GM18505 (cell line): ENCODE results near the gene GJE1.
"Not testable (repeated sequence)": the region's sequence is repeated elsewhere in the genome, so short reads cannot be mapped to it uniquely, and the experiment has no call there.

Experiments
- ATAC-seq: cut with Tn5 transposase; IDR thresholded peaks from one replicate; pipeline ENCODE4 v1.9.1; 2021; ENCODE audit not compliant: unreplicated experiment
- POLR2A ChIP-seq: IDR thresholded peaks from 4 replicates; pipeline ENCODE4 v1.6.1; 2011; ENCODE audit warnings: borderline replicate concordance; ENCODE audit not compliant: insufficient read depth, insufficient read length; ENCODE audit errors: extremely low read depth

GJE1 gene

GRCh38 chr6:142132625-142133024, at the start of gene GJE1:
GJE1 (plus strand) TSS chr6:142132925; CDS start chr6:142133159, 234 bp downstream.
- TF ChIP-seq POLR2A = no peak

DNA sequence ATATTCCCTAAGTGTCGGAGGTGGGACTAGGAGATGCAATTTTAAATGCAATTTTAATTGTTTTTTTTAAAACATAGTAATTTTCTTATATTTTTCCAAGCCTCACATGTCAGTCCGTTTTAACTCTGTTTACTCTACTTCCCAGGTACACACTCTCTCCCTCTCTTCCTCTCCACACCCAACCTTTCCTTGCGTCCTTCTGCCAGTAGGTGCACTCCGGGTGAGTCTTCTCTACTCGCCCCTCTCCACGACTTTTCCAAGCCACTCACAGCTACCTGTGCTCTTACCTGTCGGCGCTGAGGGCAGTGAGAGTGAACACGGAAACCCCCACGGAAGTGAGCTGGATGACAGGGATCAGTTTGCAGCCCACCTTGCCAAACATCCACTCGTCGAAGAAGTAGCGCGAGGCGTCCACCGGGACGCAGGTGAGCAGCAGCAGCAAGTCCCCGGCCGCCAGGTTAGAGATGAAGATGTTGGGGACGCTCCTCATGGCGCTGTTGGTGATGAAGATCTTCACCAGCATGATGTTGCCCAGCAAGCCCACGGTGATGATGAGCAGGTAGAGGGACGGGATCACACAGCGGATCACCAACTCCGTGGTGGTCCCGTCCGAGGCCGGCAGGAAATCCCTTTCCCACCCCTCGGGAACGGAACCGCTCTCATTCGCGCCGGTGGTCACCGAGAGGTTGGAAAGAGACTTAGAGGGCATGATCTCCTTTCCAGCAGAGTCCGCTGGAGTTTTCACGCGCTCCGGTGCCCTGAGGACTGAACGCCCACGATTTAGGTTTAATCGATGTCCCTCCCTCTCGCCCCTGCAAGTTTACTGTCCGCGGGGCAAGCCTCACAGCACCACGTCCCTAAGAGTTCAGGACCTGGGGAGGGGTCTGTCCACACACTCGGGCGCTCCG, 44.5 kb upstream of the GJE1 start:
- TF ChIP-seq POLR2A = no peak
- no peak for ATAC-seq

More at GRCh38 chr6:142132625-142133024, at the start of gene GJE1:
- ATAC-seq = no peak

DNA sequence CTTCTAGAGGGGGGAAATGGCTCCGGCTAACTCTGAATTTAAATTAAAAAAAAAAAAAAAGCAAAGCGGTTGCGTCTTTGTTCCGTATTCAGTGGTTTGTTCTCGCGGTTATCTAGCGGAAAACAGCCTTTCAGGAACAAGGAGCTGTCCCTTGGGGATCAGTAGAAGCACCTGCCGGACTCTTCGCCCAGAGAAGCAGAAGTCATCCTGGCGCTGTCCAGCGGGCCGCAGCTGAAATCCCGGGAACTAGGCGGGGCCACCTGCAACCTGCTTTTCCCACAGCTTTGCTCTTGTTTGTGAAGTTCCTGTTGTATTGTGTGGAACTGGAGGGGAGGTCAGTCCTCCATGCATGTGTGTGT, 43.9 kb upstream of the GJE1 start:
- TF ChIP-seq POLR2A = no peak
- no peak for ATAC-seq

GRCh38 chr6:142104820-142105219, 27.9 kb upstream of the GJE1 start:
- not testable (repeated sequence) for ATAC-seq

DNA sequence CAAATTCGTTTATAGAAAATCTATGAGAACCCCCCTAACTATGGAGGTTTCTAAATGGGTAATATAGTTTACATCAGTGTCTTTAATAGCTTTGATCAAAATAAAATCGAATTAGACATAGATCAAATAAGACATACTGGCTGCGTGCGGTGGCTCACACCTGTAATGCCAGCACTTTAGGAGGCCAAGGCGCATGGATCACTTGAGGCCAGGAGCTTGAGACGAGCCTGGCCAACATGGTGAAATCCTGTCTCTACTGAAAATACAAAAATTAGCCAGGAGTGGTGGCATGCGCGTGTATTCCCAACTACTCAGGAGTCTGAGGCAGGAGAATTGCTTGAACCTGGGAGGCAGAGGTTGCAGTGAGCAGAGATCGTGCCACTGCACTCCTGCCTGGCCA, 21.9 kb upstream of the GJE1 start:
- ATAC-seq = not testable (repeated sequence)

DNA sequence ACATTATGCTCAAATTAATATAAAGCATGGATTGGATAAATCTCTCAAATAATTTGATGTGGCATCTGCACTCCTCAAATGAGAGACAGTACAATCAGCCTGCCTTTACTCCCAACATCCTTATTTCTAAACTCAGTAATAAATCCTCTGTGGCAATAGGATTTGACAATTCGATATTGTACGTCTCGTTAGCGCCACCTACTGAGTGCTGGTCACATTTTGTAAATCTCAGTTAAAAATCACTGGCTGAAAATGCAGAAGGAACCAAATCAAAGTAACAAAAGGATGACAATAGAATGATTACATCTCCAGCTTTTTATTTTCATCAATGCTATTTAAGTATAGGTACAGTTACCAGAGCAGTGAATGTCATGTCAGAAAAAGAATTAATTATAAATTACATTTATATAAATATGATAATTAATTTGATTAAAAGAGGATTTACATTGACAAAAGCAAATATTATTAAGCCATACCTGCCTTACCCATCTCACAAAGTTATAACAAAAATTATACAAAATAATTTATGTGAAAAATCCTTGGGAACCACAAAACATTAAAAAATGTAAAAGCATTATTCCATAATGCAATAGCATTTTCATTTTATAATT, 20.2 kb upstream of the GJE1 start:
- no peak for ATAC-seq
- TF ChIP-seq POLR2A = no peak

- no peak for TF ChIP-seq POLR2A
- ATAC-seq = no peak
Observed at GRCh38 chr6:142117366-142117765, 15.4 kb upstream of the GJE1 start.

GRCh38 chr6:142118328-142118727, 14.4 kb upstream of the GJE1 start:
- TF ChIP-seq POLR2A = no peak
- ATAC-seq = no peak

DNA sequence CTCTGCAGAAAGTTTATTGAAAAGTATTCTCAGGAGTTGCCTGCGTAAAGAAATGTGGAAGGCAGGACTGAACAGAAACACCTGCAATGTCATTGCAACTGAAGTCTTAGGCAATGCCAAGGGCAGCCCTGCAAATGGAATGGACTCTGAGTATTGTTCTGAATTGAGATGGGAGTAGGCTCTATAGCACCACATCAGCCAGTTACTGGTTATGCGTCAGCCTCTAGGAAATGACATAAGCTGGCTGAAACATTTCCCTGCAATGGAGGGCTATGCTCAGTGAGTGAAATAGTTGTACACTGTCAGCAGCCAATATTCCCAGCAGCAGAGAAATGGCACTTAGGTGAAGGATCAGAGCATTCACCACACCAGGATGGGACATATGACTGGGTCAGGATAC, 13.8 kb upstream of the GJE1 start:
- no peak for ATAC-seq

GRCh38 chr6:142121342-142121741, 11.4 kb upstream of the GJE1 start:
- ATAC-seq = no peak
- no peak for TF ChIP-seq POLR2A

More for the DNA sequence above, 13.8 kb upstream of the GJE1 start:
- TF ChIP-seq POLR2A = no peak

- no peak for ATAC-seq
- no peak for TF ChIP-seq POLR2A
Observed at GRCh38 chr6:142130814-142131213, 1.9 kb upstream of the GJE1 start.

DNA sequence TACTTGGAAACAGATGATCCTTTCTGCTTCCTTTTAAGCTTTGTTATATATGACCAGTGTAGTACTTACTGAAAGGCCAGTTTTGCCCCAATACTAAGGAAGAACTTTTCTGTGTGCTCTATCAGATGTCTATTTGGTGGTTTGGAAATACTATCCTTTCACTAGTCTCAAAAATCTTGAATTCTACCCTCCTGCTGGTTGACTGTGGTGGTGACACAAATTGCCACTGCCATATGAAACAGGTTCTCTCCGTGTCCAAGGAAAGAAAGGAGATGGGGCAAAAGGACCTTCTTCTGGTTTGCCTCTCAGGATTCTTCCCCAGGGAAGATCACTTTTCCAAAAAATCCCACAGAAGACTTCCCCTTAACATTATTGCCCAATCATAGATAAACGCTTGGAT, 6.2 kb downstream of the GJE1 start:
- no peak for ATAC-seq
- no peak for TF ChIP-seq POLR2A

- not testable (repeated sequence) for ATAC-seq
Observed at GRCh38 chr6:142141531-142141930, 8.8 kb downstream of the GJE1 start.

DNA sequence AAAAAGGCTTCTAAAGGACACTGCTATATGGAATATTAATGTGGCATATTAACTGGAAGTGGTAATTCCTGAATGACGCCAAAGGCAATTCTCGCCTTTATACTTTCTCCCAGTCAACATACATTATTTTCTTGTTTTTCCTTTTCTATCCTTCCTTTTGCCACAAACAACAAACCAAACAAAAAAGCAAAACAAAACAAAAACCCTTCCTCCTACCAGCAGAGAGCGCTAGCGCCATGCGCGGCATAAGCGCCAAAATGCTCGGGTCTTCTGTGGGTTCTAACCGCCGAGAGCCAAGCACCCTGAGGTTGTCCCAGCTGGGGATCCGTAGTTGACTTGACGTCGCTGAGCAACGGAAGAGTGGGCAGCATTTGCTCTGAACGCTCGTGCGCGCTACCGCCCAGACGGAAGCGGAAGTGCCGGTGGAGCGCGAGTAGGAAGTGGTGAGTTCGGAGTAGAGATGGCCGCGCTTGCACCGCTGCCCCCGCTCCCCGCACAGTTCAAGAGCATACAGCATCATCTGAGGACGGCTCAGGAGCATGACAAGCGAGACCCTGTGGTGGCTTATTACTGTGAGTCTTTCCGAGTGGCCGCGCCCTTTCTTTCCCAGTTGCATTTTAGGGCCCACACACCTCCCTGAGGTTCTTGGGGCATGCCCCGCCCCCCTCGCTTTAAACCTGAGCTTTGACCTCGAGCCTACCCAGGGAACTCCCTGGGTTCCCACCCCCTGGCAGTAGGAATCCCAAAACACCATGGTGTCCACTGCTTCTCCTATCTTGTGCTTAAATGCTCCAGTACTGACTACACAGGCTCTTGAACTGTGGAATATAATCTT, 14.3 kb downstream of the GJE1 start, which contains the start of the genes NMBR and VTA1:
NMBR (minus strand) TSS at position 295 of the 835 bp plus-strand sequence. CDS start 58,464 bp downstream, outside the sequence.
VTA1 (plus strand) TSS at position 436 of the 835 bp plus-strand sequence; CDS start at position 461, 25 bp downstream.
- ATAC-seq = peak; percentile 100
- peak; percentile 89 for TF ChIP-seq POLR2A
